OCI-LY3 (cell line): Measurements from ENCODE around the gene KCNE1.

Experiments
- H2AFZ ChIP-seq: fragments of 200-600, 300-600 bp; shearing (Covaris generic); 2 replicates; pipeline ENCODE4 v1.6.0; 2014; ENCODE audit warnings: antibody characterized with exemption, low read depth, low read length
- H3K27ac ChIP-seq: fragments of 200-600, 300-600 bp; sonication (generic); 2 replicates; pipeline ENCODE4 v1.5.1; 2014; ENCODE audit warnings: mild to moderate bottlenecking, low read length, moderate library complexity, mixed read lengths
- H3K27me3 ChIP-seq: fragments of 200-600, 300-600 bp; sonication (generic); 2 replicates; pipeline ENCODE4 v1.6.1; 2014; ENCODE audit warnings: low read depth, low read length, mixed read lengths
- H3K36me3 ChIP-seq: fragments of 200-600, 300-600 bp; sonication (generic); replicated peaks from 2 replicates; pipeline ENCODE3; 2014; ENCODE audit warnings: low read depth, low read length, mixed read lengths
- H3K4me1 ChIP-seq: fragments of 300-600, 200-600 bp; sonication (generic); 2 replicates; pipeline ENCODE4 v1.6.1; 2014; ENCODE audit warnings: low read length, mixed read lengths
- H3K4me2 ChIP-seq: fragments of 200-600, 300-600 bp; sonication (generic); 2 replicates; pipeline ENCODE4 v1.6.1; 2014; ENCODE audit warnings: low read length, mixed read lengths
- H3K4me3 ChIP-seq: fragments of 300-600, 200-600 bp; sonication (generic); 2 replicates; pipeline ENCODE4 v1.5.1; 2014; ENCODE audit warnings: antibody characterized with exemption, mild to moderate bottlenecking, low read length, moderate library complexity
- H3K79me2 ChIP-seq: fragments of 300-600, 200-600 bp; shearing (Covaris generic); 2 replicates; pipeline ENCODE4 v1.6.1; 2014; ENCODE audit warnings: mild to moderate bottlenecking, low read length, mixed read lengths
- H3K9ac ChIP-seq: fragments of 300-600, 200-600 bp; shearing (Covaris generic); 2 replicates; pipeline ENCODE4 v1.6.0; 2014; ENCODE audit warnings: mild to moderate bottlenecking, low read length, moderate library complexity
- H3K9me3 ChIP-seq: fragments of 200-600, 300-600 bp; shearing (Covaris generic); 2 replicates; pipeline ENCODE4 v1.6.1; 2014; ENCODE audit warnings: low read length, mixed read lengths; ENCODE audit not compliant: insufficient read depth
- H4K20me1 ChIP-seq: fragments of 200-600, 300-600 bp; sonication (generic); 2 replicates; pipeline ENCODE4 v1.6.1; 2016; ENCODE audit warnings: low read length, mixed read lengths; ENCODE audit not compliant: insufficient read depth
- EZH2phosphoT487 ChIP-seq: fragments of 200-600 bp; shearing (Covaris generic); IDR thresholded peaks from 2 replicates; pipeline ENCODE4 v1.6.1; 2018; ENCODE audit warnings: antibody characterized with exemption, mixed run types, low read depth
- TF ChIP-seq, protein P1 (sequence below): fragments of 200-600, 300-600 bp; sonication (generic); IDR thresholded peaks from 2 replicates; pipeline ENCODE4 v1.5.1; 2014; ENCODE audit warnings: antibody characterized with exemption, low read length, low read depth

Gene KCNE1

DNA sequence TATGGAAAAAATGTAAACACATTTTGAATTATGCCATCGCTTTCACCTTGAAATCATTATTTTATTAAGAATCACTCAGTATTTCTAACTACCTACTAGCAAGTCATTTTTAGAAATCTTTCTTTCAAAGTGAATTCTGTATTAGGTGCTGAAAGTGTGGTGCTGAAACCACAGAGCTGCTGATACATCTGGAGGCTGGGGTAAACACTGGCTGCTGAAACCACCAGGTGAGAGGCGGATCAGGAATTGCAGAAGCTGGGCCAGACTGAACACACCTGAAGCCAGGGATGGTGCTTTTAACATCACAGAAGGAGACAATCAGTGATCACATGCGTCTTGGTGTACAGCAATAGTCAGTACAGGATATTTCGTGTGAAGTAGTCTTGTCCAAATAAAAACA, 42.2 kb upstream of the KCNE1 start:
- no peak for TF ChIP-seq EZH2phosphoT487
- TF ChIP-seq, protein P1, sequence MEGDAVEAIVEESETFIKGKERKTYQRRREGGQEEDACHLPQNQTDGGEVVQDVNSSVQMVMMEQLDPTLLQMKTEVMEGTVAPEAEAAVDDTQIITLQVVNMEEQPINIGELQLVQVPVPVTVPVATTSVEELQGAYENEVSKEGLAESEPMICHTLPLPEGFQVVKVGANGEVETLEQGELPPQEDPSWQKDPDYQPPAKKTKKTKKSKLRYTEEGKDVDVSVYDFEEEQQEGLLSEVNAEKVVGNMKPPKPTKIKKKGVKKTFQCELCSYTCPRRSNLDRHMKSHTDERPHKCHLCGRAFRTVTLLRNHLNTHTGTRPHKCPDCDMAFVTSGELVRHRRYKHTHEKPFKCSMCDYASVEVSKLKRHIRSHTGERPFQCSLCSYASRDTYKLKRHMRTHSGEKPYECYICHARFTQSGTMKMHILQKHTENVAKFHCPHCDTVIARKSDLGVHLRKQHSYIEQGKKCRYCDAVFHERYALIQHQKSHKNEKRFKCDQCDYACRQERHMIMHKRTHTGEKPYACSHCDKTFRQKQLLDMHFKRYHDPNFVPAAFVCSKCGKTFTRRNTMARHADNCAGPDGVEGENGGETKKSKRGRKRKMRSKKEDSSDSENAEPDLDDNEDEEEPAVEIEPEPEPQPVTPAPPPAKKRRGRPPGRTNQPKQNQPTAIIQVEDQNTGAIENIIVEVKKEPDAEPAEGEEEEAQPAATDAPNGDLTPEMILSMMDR: no peak
- Histone ChIP-seq H4K20me1 (no peaks in the 10 kb centered on the region), H3K4me1 (peaks cover 4% of the 10 kb centered on the region; the same call in 1 of the 2 replicates), H3K9ac (no peak overlapping the region), H3K4me2 (no peak overlapping the region), H3K4me3 (no peak overlapping the region), H3K27me3 (no peaks in the 10 kb centered on the region), H2AFZ (no peak overlapping the region), H3K27ac (no peak overlapping the region), H3K36me3 (no peaks in the 10 kb centered on the region), H3K9me3 (no peaks in the 10 kb centered on the region), H3K79me2 (no peaks in the 10 kb centered on the region)

DNA sequence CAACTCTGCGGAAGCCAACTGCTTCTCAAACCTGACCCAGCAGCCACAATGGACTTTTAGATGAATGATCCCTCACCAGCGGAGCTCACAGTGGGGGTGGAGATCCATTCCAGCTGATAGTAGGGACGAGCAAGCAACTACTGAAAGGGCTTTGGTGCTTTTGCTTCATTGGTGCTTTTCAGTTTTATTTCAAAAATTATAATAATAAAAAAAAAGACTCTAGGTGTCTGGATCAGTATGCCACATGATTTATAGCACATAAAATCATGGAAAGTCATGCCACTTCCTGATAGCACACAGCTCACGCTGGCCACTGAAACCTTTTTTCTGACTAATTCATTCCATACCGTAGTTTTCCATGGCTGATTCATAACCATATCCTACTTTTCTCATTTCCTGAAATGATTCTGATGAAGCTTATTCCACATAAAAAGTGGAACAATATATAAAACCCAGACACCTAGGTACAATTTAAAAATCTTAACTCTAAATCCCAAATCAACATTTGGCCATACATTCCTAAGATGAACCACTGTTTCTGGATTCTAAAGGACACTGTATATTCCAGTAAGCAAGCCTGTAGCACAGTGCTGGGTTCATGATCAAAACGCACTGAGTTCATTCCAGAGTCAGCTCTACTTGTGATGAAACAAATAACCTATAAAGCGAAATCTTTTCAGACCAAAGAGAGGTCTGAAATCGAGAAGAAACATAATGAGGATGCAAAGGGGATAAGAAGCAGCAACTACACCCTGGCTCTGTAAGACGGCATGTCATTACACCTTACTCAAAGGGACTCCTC, 41.3 kb upstream of the KCNE1 start:
- no peaks in the 10 kb centered on the region for H3K27me3 ChIP-seq
- H4K20me1 ChIP-seq: no peaks in the 10 kb centered on the region
- no peaks in the 10 kb centered on the region for H3K36me3 ChIP-seq
- no peak overlapping the region for H3K4me2 ChIP-seq
- no peak overlapping the region for H2AFZ ChIP-seq
- H3K27ac ChIP-seq: no peak overlapping the region
- peaks cover 4% of the 10 kb centered on the region; the same call in 1 of the 2 replicates for H3K4me1 ChIP-seq
- no peaks in the 10 kb centered on the region for H3K9me3 ChIP-seq
- TF ChIP-seq, protein P1: no peak
- TF ChIP-seq EZH2phosphoT487: no peak
- no peaks in the 10 kb centered on the region for H3K79me2 ChIP-seq
- H3K4me3 ChIP-seq: no peak overlapping the region
- no peak overlapping the region for H3K9ac ChIP-seq

DNA sequence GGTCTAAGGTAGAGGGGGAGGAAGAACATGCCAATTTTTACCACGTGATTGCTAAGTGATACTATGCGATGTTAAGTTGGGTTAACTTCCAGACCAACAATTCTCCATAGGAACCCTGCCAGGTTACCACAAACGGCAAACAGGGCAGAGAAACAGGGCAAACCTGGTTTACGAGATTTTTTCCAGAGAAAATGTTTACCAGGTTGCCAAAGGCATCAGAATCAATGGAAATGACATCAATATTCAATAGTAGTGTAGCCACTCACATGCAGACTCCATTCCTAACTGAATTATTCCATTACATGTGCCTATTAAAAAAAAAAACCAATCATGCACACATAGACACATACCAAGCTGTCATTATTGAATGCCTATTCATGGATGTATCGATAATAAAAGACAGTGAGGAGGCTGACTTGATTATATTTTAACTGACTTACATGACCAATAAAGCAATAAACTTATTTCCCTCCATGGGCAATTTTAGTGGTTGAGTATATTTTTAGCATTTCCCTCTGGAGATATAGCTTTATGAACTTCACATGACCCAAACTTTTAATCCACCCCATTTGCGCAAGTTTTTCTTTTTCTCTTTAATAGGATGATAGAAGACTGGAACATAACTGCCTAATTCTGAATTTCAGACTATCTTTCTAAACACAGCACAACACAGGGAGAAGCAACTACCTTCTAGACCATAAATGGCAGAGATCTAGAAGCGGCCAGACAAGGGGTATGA, 40.5 kb upstream of the KCNE1 start:
- no peak overlapping the region for H2AFZ ChIP-seq
- H3K36me3 ChIP-seq: no peaks in the 10 kb centered on the region
- no peaks in the 10 kb centered on the region for H3K9me3 ChIP-seq
- H4K20me1 ChIP-seq: no peaks in the 10 kb centered on the region
- no peaks in the 10 kb centered on the region for H3K79me2 ChIP-seq
- no peak for TF ChIP-seq EZH2phosphoT487
- TF ChIP-seq, protein P1: no peak
- no peaks in the 10 kb centered on the region for H3K27me3 ChIP-seq
- no peak overlapping the region for H3K9ac ChIP-seq
- no peak overlapping the region for H3K27ac ChIP-seq
- H3K4me3 ChIP-seq: no peak overlapping the region
- peaks cover 4% of the 10 kb centered on the region; the same call in 1 of the 2 replicates for H3K4me1 ChIP-seq
- no peak overlapping the region for H3K4me2 ChIP-seq

DNA sequence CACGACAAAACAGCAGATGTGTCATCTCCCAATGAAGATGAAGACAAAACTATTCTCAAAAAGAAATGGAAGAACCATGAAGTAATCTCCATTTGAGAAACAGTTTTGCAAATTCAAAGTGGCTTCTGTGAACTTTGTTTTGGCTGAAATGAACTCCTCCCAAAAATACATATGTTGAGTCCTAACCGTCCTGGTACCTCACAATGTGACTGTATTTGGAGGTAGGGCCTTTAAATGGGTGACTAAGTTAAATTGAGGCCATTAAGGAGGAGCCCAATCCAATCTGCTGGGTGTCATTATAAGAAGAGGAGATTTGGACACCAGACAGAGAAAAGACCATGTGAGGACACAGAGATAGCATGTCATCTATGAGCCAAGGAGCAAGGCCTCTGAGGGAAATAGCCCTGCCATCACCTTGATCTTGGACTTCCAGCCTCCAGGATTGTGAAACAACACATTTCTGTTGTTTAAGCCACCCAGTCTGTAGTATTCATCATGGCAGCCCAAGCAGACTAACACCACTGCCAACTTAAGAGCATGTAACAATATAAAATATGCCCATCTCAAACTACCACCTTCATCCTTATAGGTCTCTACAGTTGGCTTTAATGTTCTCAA, 38.3 kb upstream of the KCNE1 start:
- Histone ChIP-seq H3K27ac (no peak overlapping the region), H3K27me3 (no peaks in the 10 kb centered on the region), H2AFZ (no peak overlapping the region), H3K4me1 (peaks cover 18% of the 10 kb centered on the region), H3K36me3 (no peaks in the 10 kb centered on the region), H3K4me2 (no peak overlapping the region), H3K9me3 (no peaks in the 10 kb centered on the region), H3K4me3 (no peak overlapping the region), H3K9ac (no peak overlapping the region), H3K79me2 (no peaks in the 10 kb centered on the region), H4K20me1 (no peaks in the 10 kb centered on the region)
- TF ChIP-seq, protein P1: no peak
- TF ChIP-seq EZH2phosphoT487: no peak
